HG02884 (cell line): Measurements from ENCODE around the gene CCNT2.
"Not testable (repeated sequence)": the region's sequence is repeated elsewhere in the genome, so short reads cannot be mapped to it uniquely, and the experiment has no call there.

Experiments
- ATAC-seq: cut with Tn5 transposase; IDR thresholded peaks from one replicate; pipeline ENCODE4 v1.9.1; 2021; ENCODE audit warnings: mild to moderate bottlenecking, moderate library complexity; ENCODE audit not compliant: unreplicated experiment

The CCNT2 gene

GRCh38 chr2:134917888-134918525, 615 bp upstream of the CCNT2 start:
- ATAC-seq, result peak; percentile 78

- ATAC-seq, result no peak
These were observed 954 bp downstream of the CCNT2 start for GRCh38 chr2:134919341-134920210.

GRCh38 chr2:134924912-134925311, 6.3 kb downstream of the CCNT2 start:
- no peak for ATAC-seq

- ATAC-seq, result no peak
These were observed 7.8 kb downstream of the CCNT2 start for GRCh38 chr2:134926231-134926931.

- no peak for ATAC-seq
These were observed 8.6 kb downstream of the CCNT2 start for GRCh38 chr2:134927195-134927594.

- ATAC-seq, result no peak
These were observed 14.4 kb downstream of the CCNT2 start for GRCh38 chr2:134932864-134933526.

GRCh38 chr2:134933732-134934131, 15.1 kb downstream of the CCNT2 start:
- no peak for ATAC-seq

GRCh38 chr2:134934150-134934549, 15.5 kb downstream of the CCNT2 start:
- no peak for ATAC-seq

GRCh38 chr2:134934641-134935040, 16.0 kb downstream of the CCNT2 start:
- ATAC-seq, result no peak

- ATAC-seq, result no peak
These were observed 18.1 kb downstream of the CCNT2 start for GRCh38 chr2:134936691-134937090.

- ATAC-seq, result peak; percentile 80
These were observed 24.9 kb downstream of the CCNT2 start for GRCh38 chr2:134943540-134943939.

GRCh38 chr2:134944975-134945374, 26.4 kb downstream of the CCNT2 start:
- no peak for ATAC-seq

- ATAC-seq, result no peak
These were observed 27.5 kb downstream of the CCNT2 start for GRCh38 chr2:134946073-134946472.

- no peak for ATAC-seq
These were observed 31.5 kb downstream of the CCNT2 start for GRCh38 chr2:134949981-134950708.

GRCh38 chr2:134950886-134951285, 32.3 kb downstream of the CCNT2 start:
- no peak for ATAC-seq

GRCh38 chr2:134952608-134953007, 34.0 kb downstream of the CCNT2 start:
- ATAC-seq, result no peak

- ATAC-seq, result no peak
These were observed 35.4 kb downstream of the CCNT2 start for GRCh38 chr2:134954065-134954464.

GRCh38 chr2:134955744-134956143, 37.1 kb downstream of the CCNT2 start:
- no peak for ATAC-seq

GRCh38 chr2:134957477-134957876, 38.9 kb downstream of the CCNT2 start:
- ATAC-seq, result no peak

- ATAC-seq, result not testable (repeated sequence)
These were observed 48.5 kb downstream of the CCNT2 start for GRCh38 chr2:134967166-134967565.
